ENCODE data around the gene LRFN4.

Gene LRFN4

DNA sequence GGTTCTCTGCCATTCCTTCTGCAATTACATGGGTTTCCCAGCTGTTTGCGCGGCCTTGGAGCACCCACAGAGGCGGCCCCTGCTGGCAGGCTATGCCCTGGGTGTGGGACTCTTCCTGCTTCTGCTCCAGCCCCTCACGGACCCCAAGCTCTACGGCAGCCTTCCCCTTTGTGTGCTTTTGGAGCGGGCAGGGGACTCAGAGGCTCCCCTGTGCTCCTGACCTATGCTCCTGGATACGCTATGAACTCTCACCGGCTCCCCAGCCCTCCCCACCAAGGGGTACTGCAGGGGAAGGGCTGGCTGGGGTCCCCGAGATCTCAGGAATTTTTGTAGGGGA is 11.0 kb upstream of the LRFN4 start:
- DNase-seq = no peak

DNA sequence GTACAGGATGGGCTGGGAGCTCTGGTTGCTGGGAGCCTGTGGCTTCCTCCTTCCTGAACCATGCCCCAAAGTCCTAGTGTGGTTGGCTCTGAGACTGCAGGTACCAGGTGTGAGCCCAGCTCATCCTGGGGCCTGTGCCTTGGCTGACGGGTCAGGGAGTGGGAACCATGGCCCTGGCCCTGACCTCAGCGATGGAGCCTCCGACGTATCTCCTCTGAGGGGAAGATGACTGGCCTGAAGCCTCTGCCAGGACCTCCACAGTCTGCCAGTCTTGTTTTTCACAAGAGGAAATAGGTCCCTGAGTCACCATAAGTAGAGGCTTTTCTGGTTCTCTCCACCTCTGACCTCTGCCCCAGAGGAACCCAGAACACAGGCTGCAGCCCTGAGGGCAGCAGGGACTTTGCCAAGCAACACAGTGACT is 10.2 kb upstream of the LRFN4 start:
- DNase-seq = no peak

DNA sequence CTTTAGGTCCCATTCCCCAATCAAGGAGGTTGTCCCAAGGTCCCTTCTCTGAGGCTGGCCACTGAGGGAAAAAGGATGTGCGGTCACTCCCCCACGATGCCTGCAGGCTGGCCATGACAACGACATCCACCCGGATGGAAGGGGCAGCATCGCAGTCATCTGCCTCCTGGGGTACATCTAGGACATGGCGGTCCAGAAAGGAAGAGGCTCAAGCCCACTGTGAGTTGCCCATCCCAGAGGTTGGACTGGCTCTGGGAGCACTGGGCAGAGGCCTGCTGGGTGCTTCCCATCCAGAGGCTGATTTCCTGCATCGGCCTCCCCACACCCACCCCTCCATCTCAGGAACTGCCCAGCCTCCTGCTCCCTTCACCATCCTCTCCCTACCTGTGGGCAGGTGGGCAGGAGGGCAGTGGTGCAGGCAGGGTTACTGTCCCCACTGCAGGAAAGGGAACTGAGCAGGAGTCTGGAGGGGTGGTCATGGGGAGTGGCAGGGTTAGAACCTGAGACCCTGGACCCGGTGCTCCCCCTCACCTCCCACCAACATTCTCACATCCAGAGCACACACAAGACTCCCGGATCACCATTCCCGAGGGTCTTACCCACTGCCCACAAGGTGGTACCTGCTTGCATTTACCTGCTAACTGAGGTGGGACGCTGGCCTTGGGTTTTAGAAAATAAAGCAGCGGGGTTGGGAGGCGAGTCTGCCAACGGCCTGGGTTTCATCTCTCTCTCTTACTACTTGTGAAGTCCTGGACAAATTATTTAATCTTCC is 9.2 kb upstream of the LRFN4 start:
- DNase-seq = no peak

DNA sequence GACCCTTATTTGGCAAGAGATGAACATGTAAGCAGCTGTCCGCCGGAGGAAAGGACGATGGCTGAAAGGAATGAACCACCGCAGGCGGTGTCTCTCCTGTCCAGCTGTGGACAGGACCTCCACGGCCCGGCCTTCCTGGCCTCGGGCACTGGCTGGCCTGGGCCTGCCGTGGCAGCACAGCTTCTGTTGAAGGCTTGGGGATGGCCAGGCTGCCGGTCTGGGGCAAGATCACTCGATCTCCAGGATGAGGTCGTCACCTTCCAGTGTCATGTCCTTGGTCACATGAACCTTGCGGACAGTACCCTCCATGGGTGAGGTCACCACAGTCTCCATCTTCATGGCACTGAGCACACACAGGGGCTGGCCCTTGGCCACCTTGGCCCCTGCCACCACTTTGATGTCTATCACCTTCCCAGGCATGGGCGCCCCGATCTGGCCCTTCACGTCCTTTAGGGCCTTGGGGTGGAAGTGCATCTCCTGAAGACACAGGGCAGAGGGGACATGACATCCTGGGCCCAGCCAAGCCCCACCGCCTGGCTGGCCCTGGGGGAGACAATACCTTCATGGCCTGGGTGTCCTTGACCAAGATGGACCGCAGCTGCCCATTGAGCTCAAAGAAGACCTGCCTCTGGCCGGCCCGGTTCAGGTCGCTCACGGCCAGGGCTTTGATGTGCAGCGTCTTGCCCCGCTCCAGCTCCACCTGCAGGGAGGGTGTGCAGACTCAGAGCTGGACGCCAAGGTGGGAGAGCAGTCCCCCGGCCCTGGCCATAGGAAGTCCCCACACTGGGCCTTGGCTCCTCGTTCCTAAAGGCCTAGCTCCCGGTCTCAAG is 8.0 kb upstream of the LRFN4 start:
- DNase-seq = no peak

DNA sequence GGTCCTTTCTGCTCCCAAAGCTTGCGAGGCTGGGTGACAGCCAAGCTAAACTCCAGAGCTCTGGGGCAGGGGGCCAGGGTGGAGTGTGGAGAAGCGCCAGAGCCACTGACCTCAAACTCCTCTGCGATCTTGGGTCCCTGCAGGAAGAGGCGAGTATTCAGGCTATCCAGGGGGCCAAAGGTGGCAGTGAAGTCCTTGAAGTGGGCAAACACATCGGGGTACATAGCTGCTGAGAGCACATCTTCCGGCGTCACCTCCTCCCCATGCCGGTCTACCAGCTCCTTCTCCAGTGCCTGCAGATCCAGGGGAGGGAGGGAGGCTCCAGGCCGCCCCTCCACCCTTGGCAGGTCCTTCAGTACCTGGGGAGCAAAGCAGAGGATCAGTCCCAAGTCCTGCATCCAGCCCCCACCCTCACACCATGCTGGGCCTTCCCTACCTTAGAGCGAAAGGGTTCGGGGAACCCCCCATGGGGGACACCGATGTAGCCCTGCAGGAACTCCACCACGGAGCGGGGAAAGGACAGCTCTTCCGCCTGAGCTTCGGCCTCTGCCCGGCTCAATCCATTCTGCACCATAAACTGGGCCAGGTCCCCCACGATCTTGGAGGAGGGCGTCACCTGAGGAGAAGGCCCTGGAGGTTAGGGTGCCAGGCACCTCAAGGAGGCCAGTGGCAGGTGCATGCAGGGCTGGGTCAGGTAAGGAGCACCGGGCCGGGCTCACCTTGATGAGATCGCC is 7.2 kb upstream of the LRFN4 start:
- no peak for DNase-seq

DNA sequence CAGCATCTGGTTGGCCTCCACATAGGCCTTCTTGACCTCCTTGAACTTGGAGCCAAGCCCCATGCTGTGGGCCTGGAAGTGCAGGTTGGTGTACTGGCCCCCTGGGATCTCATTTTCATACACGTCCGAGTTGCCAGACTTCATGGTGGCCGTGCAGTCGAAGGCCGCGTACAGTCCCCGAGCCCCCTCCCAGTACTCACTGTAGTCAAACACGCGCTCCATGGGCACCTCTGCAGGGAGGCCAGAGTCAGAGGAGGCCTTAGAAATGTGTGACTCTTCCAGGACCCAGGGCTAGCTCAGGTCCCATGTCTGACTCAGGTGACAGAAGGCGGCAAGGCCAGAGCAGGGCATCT is 6.7 kb upstream of the LRFN4 start:
- no peak for DNase-seq

DNA sequence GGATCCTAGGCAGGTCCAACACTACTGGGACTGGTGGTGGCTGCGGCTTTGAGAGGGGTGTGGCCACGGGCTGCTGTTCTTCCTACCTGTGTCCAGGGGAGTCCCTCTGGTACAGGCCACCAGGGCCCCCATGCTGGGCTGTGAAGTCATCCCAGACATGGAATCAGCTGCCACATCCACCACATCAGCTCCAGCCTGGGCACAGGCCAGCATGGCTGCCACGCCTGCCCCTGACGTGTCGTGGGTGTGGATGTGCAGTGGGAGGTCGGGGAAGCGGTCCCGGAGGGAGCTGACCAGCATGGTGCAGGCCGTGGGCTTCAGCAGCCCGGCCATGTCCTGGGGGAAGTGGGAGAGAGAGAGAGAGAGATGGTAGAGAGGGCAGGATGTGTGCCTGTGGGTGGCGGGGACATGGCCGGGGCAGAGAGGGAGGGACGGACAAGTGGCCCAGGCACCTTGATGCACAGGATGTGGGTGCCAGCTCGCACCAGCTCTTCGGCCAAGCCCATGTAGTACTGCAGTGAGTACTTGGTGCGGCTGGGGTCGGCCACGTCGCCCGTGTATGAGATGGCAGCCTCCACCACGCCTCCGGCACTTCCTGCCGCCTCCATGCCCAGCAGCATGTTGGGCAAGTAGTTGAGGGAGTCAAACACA is 6.2 kb upstream of the LRFN4 start:
- DNase-seq = no peak

DNA sequence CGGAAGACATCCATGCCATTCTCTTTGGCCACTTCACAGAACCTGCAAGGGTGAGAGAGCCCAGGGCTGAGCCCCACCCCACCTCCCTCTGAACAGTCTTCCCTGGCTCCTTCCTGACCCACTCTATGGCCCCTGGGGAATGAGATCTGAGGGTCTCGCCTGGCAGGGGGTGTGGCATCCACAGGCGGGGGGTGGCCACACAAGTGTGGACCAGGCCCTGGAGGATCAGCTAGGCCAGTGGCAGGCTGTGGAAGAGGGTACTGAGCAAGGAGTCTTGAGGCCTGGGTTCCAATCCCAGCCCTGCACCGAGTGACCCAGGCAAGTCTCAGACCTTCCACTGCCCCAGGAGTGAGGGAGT is 5.6 kb upstream of the LRFN4 start:
- no peak for DNase-seq

DNA sequence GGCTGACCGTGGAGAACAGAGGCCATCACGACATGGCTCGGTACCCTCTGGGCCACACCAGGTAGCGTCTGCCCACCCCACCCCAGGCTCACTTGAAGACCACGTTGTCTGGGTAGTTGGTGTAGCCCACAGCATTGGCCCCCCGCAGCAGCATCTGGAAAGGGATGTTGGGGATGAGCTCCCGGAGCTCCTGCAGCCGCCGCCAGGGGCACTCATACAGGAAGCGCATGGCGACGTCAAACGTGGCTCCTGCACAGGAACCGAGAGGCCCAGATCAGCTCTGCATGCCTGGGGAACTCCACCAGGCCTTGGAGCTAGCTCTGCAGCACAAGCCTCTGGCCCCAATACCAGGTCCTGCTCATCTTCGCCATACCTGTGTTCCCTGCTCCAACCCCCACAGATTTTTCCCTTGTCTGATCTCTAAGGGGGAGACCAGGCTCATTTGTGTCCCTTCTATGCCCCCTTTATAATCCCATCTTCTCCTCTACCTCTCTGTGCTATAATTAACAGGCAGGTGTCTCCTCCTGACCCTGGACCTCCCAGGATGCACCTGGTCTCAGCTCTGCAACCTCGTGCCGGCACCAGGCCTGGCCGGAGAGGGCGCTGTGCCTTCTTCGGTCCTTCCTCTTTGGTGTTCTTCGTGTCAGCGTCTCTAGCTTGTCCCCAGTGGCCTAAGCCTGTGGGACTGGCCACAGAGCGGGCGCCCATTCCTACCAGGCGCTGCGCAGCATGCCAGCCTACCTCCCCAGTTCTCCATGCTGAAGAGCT is 5.0 kb upstream of the LRFN4 start:
- no peak for DNase-seq

DNA sequence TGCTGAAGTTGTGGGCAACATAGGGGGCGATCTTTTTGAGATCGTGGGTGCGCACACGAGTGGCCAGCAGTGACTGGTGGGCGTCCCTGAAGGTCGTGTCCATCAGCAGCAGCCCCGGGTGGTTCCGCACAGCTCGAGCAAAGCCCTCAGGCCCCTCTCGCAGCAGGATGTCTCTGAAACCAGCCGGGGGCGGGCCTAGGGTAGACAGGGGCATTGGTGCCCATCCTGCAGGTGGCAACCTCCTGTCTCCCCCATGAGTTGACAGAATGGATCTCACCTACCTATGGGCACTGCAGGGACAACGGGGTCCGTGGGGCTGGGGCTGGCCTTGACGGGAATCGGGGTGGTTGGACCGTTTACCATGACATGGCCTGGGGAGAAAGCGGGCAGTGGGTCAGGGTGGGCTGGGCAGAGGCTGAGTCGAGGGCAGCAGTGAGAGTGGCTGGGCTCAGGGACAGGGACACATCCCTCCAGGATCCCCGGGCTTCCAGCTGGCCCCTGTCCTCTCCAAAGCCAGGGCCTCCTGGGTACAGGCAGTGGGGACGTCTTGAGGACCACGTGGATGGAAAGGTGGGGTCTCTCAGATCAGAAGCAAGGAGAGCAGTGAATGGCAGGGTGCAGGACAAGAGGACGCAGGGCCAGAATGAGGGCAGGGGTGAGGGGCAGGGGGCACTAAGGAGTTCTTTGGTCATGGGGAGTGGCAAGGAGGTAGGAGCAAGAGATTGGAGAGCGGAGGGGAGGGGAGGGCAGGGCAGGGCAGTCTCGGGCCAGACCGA is 4.2 kb upstream of the LRFN4 start:
- DNase-seq = no peak

DNA sequence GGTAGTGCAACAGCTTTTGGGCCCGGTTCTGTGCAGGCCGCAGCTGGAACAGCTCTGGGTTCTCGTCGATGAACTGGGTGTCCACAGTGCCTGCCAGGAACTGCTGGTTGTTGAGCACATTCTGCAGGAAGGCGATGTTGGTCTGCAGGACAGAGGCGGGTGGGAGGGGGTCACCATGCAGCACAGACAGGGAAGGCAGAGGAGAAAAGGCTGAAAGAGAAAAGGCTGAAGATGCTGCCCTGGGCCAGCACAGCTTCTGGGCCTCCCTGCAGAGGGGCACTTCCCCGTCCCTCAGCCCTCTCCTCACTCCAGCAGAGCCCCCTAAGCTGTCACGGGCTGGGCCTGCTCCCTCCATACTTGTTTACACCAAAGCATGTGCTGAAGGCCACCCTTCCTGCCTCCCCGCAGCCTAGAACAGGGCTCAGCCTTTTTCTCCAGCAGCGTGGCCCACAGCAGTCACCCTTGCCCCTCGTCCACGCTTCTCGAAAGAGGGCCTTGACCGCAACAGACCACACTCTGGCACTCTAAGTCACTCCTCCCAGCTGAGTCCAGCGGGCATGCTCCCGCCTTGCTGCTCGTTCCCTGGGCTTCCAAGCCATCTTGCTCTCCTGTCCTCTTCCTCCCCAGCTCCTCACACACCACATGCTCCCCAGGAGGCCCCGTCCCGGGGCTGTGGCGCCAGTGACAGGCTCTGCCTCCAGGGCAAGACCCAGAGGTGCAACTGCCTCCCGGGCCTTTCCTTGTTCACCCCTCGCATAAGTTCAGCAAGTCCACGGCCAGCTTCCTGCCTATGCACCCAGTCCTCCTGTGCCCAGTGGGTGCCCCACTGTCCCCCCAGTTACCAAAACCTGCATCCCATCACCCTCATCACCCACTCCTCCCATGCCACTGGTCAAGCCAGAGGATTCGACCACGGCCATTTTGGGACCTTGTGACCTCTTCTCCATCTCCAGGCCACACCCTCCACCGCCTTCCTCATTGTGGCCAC is 3.3 kb upstream of the LRFN4 start:
- DNase-seq = no peak

DNA sequence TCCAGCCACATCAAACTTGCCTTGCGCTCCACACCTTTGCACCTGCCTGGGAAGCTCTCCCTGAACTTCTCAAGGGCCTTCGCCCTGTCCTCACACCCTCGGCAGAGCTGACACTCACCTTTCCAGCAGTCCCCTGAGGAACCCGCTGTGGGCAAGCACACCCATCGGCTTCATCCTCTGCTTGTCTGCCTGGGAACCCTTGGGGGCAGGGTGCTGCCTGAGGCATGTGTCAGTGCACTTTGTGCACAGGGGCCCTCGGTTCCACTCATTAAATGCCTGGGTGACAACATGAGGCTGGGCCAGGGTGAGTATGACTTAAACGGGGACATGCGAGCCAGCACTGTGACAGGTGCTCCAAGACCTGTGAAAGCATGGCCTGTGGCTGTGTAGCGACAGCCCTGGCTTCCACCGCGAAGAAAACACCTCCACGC is 2.6 kb upstream of the LRFN4 start:
- DNase-seq = no peak

DNA sequence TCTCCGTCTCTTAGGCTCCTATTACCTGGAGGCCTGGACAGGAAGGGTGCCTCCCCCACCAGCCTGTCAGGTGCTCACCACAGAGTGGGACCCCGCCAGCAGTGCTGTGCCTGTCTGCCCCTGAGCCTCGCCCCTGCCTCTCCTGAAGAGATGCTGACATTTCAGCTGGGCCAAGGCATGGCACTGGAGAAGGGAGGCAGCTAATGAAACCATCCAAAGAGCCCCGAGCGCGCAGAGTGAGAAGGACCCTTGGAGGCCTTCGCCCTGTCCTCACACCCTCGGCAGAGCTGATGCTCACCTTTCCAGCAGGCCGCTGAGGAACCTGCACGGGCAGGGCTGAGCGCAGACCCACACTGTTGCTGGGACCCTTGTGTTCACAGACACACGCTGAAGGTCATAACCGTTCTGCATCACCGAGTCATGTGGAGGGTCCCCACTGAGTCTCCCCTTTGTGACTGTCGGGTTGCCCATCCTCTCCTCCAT is 2.1 kb upstream of the LRFN4 start:
- no peak for DNase-seq

DNA sequence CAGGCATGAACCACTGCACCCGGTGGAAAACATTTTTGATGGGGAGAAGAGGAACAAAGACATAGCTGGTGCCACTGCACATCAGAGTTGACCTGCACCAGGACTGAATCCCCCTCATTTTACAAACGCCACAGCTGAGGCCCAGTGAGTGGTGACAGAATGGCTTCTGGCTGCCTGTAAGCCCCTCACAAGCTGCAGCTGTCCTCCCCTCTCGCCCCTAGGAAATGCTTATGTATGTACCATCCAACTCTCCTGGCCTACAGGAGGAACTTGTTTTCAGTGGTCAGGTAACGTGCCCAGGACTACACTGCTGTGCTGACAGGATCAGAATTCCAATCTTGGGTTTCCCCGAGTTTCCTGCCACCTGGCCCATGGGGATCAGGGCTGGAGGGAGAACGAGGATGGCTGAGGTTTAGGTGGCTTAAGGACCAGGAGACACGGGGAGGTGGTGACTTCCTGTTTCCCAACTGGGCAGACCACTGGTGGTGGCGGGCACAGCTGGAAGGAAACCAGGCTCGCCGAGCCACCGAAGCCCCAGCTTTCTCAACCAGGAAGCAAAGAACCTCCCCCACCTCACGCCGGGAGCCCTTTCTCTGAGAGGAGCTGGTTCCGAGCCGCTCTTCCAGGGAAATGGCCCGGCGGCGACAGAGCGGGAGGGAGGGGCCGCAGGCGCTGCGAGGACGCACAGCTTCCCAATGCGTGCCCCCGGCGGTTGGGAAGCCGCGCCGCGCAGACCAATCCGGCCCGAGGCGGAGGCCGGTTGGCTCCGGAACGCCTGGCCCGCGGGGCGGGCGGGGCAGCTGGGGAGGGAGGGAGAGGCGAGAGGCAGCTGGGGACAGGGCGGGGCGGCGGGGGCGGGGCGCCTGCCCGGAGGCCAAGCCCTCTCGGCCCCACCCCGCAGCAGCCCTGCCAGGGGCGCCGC is 1.0 kb upstream of the LRFN4 start:
- DNase-seq = peak; percentile 41

DNA sequence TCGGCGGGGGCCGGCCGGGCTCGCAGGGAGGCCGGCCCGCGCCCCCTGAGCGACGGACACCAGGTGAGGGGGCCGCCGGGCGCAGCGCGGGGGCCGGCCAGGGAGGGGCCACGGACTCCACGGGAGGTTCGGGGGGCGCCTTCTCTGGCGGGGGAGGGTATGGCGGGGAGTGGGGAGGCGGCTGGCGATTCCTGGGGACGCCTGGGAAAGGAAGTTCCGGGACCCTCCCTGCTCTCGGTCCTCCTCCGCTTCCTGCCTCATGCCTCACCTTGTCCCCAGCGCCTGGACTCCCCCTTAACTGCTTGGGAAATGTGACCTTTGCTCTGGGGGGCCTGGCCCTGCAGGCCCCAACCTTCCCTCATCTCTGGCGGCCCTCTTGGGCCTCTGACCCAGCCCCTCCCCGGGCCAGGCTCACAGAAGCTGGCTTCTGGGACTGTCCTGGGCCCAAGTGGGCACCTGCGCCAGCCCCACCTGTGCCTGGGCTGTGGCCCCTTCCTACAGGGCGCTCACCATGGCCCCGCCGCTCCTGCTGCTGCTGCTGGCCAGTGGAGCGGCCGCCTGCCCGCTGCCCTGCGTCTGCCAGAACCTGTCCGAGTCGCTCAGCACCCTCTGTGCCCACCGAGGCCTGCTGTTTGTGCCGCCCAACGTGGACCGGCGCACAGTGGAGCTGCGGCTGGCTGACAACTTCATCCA is 516 bp downstream of the LRFN4 start:
- no peak for DNase-seq

DNA sequence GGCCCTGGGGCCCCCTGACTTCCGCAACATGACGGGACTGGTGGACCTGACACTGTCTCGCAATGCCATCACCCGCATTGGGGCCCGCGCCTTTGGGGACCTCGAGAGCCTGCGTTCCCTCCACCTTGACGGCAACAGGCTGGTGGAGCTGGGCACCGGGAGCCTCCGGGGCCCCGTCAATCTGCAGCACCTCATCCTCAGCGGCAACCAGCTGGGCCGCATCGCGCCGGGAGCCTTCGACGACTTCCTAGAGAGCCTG is 992 bp downstream of the LRFN4 start:
- DNase-seq = no peak

DNA sequence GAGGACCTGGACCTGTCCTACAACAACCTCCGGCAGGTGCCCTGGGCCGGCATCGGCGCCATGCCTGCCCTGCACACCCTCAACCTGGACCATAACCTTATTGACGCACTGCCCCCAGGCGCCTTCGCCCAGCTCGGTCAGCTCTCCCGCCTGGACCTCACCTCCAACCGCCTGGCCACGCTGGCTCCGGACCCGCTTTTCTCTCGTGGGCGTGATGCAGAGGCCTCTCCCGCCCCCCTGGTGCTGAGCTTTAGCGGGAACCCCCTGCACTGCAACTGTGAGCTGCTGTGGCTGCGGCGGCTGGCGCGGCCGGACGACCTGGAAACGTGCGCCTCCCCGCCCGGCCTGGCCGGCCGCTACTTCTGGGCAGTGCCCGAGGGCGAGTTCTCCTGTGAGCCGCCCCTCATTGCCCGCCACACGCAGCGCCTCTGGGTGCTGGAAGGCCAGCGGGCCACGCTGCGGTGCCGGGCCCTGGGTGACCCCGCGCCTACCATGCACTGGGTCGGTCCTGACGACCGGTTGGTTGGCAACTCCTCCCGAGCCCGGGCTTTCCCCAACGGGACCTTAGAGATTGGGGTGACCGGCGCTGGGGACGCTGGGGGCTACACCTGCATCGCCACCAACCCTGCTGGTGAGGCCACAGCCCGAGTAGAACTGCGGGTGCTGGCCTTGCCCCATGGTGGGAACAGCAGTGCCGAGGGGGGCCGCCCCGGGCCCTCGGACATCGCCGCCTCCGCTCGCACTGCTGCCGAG is 1.5 kb downstream of the LRFN4 start:
- DNase-seq = no peak

All from effector CD8-positive, alpha-beta T cell (primary cell).